GM19193 (cell line): ENCODE data around the gene HES7.

Experiments used
- POLR2A ChIP-seq: IDR thresholded peaks from 4 replicates; pipeline ENCODE4 v1.6.1; 2011; ENCODE audit not compliant: insufficient read depth, insufficient read length; ENCODE audit errors: extremely low read depth

Gene HES7

DNA sequence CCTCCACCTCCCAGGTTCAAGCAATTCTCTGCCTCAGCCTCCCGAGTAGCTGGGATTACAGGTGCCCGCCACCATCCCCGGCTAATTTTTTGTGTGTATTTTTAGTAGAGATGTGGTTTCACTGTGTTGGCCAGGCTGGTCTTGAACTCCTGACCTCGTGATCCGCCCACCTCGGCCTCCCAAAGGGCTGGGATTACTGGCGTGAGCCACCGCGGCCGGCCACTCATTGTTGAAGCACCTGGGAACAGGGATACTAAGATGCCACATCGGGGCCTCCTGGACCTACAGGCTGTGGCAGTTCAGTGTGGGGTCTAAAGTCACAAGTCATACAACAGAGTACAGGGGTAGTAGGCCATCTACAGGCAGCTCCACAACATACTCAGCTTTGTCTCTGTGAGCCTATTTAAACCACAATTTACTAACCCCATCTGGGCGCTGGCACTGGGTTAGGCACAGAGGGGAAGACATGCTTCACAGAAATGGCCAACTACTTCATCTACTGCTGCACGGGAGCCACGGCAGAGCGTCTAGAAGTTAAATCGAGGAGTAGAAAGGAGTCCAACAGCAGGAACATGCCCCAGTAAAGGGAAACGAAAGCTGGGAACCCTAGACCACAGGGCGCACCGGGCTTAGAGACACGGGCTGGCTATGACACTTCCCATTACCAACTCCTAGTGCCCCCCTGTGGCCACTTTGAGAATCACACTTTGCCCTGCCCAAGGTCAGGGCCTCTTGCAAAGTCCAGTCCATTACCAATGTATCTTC is 34.5 kb upstream of the HES7 start:
- TF ChIP-seq POLR2A = peak; percentile 36

GRCh38 chr17:8156246-8156992 is 32.5 kb upstream of the HES7 start:
- TF ChIP-seq POLR2A = peak; percentile 78

- no peak for TF ChIP-seq POLR2A
Observed at GRCh38 chr17:8155996-8156245, 32.0 kb upstream of the HES7 start.

GRCh38 chr17:8155231-8155995 is 31.5 kb upstream of the HES7 start:
- TF ChIP-seq POLR2A = no peak

- no peak for TF ChIP-seq POLR2A
Observed at GRCh38 chr17:8154608-8155155, 30.8 kb upstream of the HES7 start.

DNA sequence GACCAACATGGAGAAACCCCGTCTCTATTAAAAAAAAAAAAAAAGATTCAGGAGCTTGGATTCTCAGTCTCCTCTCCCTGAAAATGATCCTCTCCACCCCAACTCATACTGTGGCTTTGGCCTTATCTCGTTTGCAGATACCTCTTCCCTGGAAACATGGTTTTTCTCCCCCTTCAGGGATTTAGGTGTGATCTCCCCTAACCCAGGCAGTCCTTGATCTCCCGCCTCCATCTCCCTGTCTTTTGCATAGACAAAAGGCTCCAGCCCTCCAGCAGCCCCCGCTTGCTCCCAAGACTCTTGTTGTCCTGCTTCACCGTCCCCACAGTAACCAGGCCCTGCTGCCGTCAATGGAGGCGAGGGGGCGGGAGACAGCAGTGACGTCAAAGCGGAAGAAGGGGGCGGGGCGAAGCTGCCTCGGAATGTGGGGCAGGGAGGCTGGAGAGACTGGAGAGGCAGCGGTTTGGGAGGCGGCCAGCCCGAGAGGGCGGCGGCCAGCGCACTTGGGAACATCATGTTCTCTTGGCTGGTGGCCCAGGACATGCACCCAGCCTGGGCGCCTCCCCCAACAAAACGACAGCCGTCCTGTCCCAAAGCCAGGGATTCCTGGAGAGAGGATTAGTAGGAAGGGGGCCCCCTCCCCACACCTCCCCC is 30.2 kb upstream of the HES7 start:
- TF ChIP-seq POLR2A = no peak

DNA sequence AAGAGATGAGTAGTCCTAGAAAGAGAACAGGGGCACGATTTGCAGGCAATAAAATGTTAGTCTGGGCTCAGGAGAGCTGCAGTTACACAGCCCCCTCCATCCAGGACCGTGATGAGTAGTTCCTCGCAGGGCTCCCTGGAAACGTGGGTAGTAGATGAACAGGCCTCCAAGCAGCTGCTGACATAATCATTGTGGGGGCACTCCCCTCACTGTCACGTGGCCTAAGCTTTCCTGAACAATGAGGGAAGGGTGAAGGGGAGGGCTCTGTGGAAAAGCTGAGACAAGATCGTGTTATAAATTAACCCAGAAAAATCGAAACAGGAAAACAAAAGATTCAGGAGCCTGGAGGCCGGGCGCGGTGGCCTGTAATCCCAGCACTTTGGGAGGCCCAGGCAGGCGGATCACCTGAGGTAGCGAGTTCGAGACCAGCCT is 29.6 kb upstream of the HES7 start:
- TF ChIP-seq POLR2A = no peak

- TF ChIP-seq POLR2A = no peak
Observed at GRCh38 chr17:8153031-8153451, 29.1 kb upstream of the HES7 start.

DNA sequence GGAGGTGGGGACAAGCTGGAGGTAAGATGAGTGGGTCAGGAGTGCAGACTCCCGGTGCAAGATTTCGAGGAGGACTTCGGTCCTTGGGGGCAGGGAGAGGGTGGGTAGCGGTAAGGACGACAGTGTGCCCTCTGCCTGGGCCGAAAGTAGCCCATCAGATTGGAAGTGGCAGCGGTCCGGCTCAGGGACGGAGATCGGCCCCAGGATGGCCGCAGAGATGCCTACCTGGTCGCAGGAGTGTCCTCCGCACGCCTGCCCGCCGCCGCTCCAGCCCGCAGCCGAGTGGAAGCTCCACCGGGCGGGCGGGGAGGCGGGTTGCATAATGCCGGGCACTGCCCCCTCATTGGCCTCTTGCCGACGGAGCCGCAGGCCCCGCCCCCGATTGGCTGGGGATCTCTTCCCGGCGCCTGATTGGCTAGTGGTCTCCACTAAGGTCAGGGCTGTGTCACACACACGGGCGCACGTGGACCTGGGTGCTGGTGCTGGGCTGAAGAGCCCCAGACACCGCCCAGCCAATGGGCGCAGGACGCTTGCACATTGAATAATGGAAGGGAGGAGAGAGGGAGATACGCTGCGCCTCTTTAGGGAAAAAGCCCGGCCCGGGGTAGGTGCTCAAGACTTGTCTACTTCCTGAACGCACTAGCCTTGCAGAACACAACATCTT is 28.3 kb upstream of the HES7 start, which contains the start of gene PER1:
Gene PER1, minus strand, starts transcription at position 293 of the 664 bp plus-strand sequence. CDS start 1,698 bp downstream, outside the sequence.
- TF ChIP-seq POLR2A = peak; percentile 77

DNA sequence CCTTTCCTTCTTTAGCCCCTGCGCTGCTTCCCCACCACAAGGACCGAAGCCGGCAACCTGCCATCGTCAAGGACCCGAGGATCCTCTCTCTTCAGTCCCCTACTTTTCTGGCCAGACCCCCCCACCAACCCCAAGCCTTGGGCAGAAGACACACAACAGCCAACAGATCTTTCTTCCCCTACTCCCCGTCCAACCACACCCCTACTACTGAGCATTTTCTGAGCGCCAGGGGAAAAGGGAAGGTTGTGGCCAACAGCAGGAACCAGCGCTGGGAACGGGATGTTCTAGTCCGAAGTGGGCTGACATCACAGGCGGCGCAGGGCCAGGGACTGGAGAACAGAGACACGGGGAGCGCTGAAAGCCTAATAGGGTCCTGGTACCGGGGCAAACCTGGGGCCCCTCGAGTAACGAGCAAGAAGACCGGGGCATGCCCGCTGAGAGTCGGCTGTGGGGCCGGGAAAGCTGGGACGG is 27.8 kb upstream of the HES7 start:
- no peak for TF ChIP-seq POLR2A

- peak; percentile 29 for TF ChIP-seq POLR2A
Observed at GRCh38 chr17:8151120-8151640, 27.3 kb upstream of the HES7 start.

DNA sequence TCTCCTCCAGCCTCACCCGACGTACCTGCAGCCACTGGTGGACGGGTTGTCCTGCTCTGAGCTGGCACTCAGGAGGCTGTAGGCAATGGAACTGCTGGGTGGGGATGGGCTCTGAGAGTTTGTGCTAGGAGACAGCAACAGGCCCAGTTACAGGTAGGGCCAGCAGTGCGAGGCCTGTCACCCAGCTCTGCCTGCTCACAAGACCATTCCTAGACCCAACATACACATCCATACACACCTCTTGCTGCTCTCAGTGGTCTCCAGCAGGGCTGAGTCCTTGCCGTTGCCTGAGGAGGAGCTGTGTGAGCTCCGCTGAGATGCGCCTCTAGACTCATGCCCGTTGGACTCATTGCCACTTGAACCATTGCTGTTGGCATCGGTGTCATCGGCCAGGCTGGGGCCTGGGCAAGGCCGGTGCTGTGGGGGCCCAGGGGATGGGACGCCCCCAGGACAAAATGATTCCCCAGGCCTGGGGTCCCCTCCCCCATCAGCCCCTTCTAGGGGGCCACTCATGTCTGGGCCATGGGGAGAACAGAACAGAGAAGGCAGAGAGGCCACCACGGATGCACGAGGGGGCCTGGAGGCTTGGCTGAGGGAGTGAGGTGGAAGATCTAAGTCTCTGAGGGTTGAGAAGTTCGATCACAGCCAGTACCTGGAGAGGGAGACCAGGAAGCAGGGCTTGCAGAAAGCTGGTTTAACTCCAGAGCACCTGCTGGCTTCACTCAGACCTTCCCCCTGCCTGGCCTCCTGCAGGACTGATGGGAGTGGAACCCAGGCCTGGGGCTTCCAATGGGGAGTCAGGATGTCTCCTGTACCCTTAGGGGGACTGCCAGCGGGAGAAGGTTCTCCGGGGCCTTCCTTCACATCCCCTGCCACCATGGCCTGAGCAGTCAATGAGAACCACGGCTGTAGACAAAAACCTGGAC is 26.6 kb upstream of the HES7 start:
- TF ChIP-seq POLR2A = no peak
